ENCODE results near the gene STT3A.

Gene STT3A

GRCh38 chr11:125591649-125592304 lies 875 bp upstream of the STT3A start:
- peak; percentile 20 for DNase-seq

GRCh38 chr11:125593114-125593820 lies 615 bp downstream of the STT3A start:
- no peak for DNase-seq

GRCh38 chr11:125594958-125595357 lies 2.3 kb downstream of the STT3A start:
- DNase-seq = no peak

GRCh38 chr11:125600663-125601062 lies 8.0 kb downstream of the STT3A start:
- no peak for DNase-seq

- DNase-seq = no peak
Observed at GRCh38 chr11:125603207-125603606, 10.6 kb downstream of the STT3A start.

- DNase-seq = no peak
Observed at GRCh38 chr11:125605417-125605816, 12.8 kb downstream of the STT3A start.

GRCh38 chr11:125609545-125609944 lies 16.9 kb downstream of the STT3A start:
- no peak for DNase-seq

- no peak for DNase-seq
Observed at GRCh38 chr11:125618383-125618782, 25.7 kb downstream of the STT3A start.

- no peak for DNase-seq
Observed at GRCh38 chr11:125621995-125622394, 29.3 kb downstream of the STT3A start.

- DNase-seq = no peak
Observed at GRCh38 chr11:125623064-125623463, 30.4 kb downstream of the STT3A start.

- DNase-seq = no peak
Observed at GRCh38 chr11:125624756-125625213, 32.1 kb downstream of the STT3A start, which contains the start of gene CHEK1. TSS of gene CHEK1 (plus strand) at chr11:125625163. CDS start at chr11:125626769, 1,606 bp downstream.

GRCh38 chr11:125625225-125625629 lies 32.6 kb downstream of the STT3A start:
- DNase-seq = no peak

GRCh38 chr11:125625630-125626287 lies 33.1 kb downstream of the STT3A start:
- DNase-seq = peak; percentile 76

- peak; percentile 29 for DNase-seq
Observed at GRCh38 chr11:125626288-125626950, 33.8 kb downstream of the STT3A start.

- no peak for DNase-seq
Observed at GRCh38 chr11:125627236-125627910, 34.7 kb downstream of the STT3A start.

GRCh38 chr11:125637840-125638239 lies 45.2 kb downstream of the STT3A start:
- DNase-seq = no peak

GRCh38 chr11:125638315-125638714 lies 45.7 kb downstream of the STT3A start:
- no peak for DNase-seq

- DNase-seq = no peak
Observed at GRCh38 chr11:125645871-125646270, 53.2 kb downstream of the STT3A start.

- DNase-seq = no peak
Observed at GRCh38 chr11:125649465-125650166, 57.0 kb downstream of the STT3A start.

- DNase-seq = no peak
Observed at GRCh38 chr11:125662689-125663088, 70.0 kb downstream of the STT3A start.

GRCh38 chr11:125663910-125664309 lies 71.3 kb downstream of the STT3A start:
- DNase-seq = no peak

- no peak for DNase-seq
Observed at GRCh38 chr11:125667151-125667550, 74.5 kb downstream of the STT3A start.
